ENCODE data around the gene ATF6B.

Gene ATF6B

DNA sequence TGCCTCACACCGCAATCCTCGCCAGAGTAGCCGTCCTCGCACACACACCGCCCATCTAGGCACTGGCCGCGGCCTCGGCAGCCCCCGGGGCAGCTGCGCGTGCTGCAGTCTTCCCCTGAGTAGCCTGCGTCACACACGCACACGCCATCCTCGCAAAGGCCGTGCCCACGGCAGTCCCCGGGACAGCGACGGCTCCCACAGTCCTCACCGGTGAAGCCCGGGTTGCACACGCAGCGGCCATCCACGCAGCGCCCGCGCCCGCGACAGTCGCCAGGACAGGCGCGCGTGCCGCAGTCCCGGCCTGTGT is 32.0 kb downstream of the ATF6B start:
- H3K27me3 ChIP-seq (ENCODE audit: insufficient read depth, low read length, poor library complexity, severe bottlenecking) = no peaks in the 10 kb centered on the region
- H3K4me3 ChIP-seq (ENCODE audit: low read length, poor library complexity, severe bottlenecking) = no peak overlapping the region
- H2AFZ ChIP-seq (ENCODE audit: low read length) = no peak overlapping the region
- no peak overlapping the region for H3K9ac ChIP-seq (ENCODE audit: low read depth, low read length, poor library complexity, severe bottlenecking)
- no peak overlapping the region for H3K4me2 ChIP-seq (ENCODE audit: low read depth, low read length, poor library complexity, severe bottlenecking)
- H3K9me3 ChIP-seq (ENCODE audit: insufficient read depth, low read depth, low read length) = no peaks in the 10 kb centered on the region
- H3F3A ChIP-seq (ENCODE audit: low read depth) = no peaks in the 10 kb centered on the region
- no peaks in the 10 kb centered on the region for H4K20me1 ChIP-seq (ENCODE audit: insufficient read depth, low read length, poor library complexity, severe bottlenecking)
- H3K36me3 ChIP-seq (ENCODE audit: insufficient read depth, low read length) = no peaks in the 10 kb centered on the region
- no peaks in the 10 kb centered on the region for H3K9me2 ChIP-seq (replicated peaks; ENCODE audit: low read depth, low read length)
- no peak for TF ChIP-seq EZH2phosphoT487 (IDR thresholded peaks at IDR 0.05; ENCODE audit: borderline replicate concordance)
- TF ChIP-seq, protein P1, sequence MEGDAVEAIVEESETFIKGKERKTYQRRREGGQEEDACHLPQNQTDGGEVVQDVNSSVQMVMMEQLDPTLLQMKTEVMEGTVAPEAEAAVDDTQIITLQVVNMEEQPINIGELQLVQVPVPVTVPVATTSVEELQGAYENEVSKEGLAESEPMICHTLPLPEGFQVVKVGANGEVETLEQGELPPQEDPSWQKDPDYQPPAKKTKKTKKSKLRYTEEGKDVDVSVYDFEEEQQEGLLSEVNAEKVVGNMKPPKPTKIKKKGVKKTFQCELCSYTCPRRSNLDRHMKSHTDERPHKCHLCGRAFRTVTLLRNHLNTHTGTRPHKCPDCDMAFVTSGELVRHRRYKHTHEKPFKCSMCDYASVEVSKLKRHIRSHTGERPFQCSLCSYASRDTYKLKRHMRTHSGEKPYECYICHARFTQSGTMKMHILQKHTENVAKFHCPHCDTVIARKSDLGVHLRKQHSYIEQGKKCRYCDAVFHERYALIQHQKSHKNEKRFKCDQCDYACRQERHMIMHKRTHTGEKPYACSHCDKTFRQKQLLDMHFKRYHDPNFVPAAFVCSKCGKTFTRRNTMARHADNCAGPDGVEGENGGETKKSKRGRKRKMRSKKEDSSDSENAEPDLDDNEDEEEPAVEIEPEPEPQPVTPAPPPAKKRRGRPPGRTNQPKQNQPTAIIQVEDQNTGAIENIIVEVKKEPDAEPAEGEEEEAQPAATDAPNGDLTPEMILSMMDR (conservative IDR thresholded peaks at IDR 0.05; ENCODE audit: low read length) = no peak
- H3K79me2 ChIP-seq (ENCODE audit: insufficient read depth, low read length) = no peaks in the 10 kb centered on the region
- no peaks in the 10 kb centered on the region for H3K4me1 ChIP-seq (ENCODE audit: insufficient read depth, low read length, poor library complexity, severe bottlenecking)

- no peak overlapping the region for H3K4me3 ChIP-seq (ENCODE audit: low read length, poor library complexity, severe bottlenecking)
These were observed 32.5 kb downstream of the ATF6B start for GRCh38 chr6:32095338-32096086.

GRCh38 chr6:32092760-32093497 is 35.1 kb downstream of the ATF6B start:
- Histone ChIP-seq H3K36me3 (ENCODE audit: insufficient read depth, low read length) (no peaks in the 10 kb centered on the region), H3K4me3 (ENCODE audit: low read length, poor library complexity, severe bottlenecking) (no peak overlapping the region), H3K79me2 (ENCODE audit: insufficient read depth, low read length) (no peaks in the 10 kb centered on the region), H4K20me1 (ENCODE audit: insufficient read depth, low read length, poor library complexity, severe bottlenecking) (no peaks in the 10 kb centered on the region), H3K9me2 (replicated peaks; ENCODE audit: low read depth, low read length) (no peaks in the 10 kb centered on the region), H2AFZ (ENCODE audit: low read length) (no peak overlapping the region), H3K4me2 (ENCODE audit: low read depth, low read length, poor library complexity, severe bottlenecking) (no peak overlapping the region), H3K27me3 (ENCODE audit: insufficient read depth, low read length, poor library complexity, severe bottlenecking) (no peaks in the 10 kb centered on the region), H3K9ac (ENCODE audit: low read depth, low read length, poor library complexity, severe bottlenecking) (no peak overlapping the region), H3K4me1 (ENCODE audit: insufficient read depth, low read length, poor library complexity, severe bottlenecking) (no peaks in the 10 kb centered on the region), H3K9me3 (ENCODE audit: insufficient read depth, low read depth, low read length) (no peaks in the 10 kb centered on the region), H3F3A (ENCODE audit: low read depth) (no peaks in the 10 kb centered on the region)
- TF ChIP-seq, protein P1 (conservative IDR thresholded peaks at IDR 0.05; ENCODE audit: low read length) = no peak
- TF ChIP-seq EZH2phosphoT487 (IDR thresholded peaks at IDR 0.05; ENCODE audit: borderline replicate concordance) = no peak

More at GRCh38 chr6:32095338-32096086, 32.5 kb downstream of the ATF6B start:
- no peaks in the 10 kb centered on the region for H3F3A ChIP-seq (ENCODE audit: low read depth)
- TF ChIP-seq EZH2phosphoT487 (IDR thresholded peaks at IDR 0.05; ENCODE audit: borderline replicate concordance) = no peak
- TF ChIP-seq, protein P1 (conservative IDR thresholded peaks at IDR 0.05; ENCODE audit: low read length) = no peak; the same call in 1 of the 2 replicates
- no peaks in the 10 kb centered on the region for H3K36me3 ChIP-seq (ENCODE audit: insufficient read depth, low read length)
- H3K4me2 ChIP-seq (ENCODE audit: low read depth, low read length, poor library complexity, severe bottlenecking) = no peak overlapping the region
- H3K9ac ChIP-seq (ENCODE audit: low read depth, low read length, poor library complexity, severe bottlenecking) = no peak overlapping the region
- H3K9me3 ChIP-seq (ENCODE audit: insufficient read depth, low read depth, low read length) = no peaks in the 10 kb centered on the region
- no peaks in the 10 kb centered on the region for H4K20me1 ChIP-seq (ENCODE audit: insufficient read depth, low read length, poor library complexity, severe bottlenecking)
- H3K9me2 ChIP-seq (replicated peaks; ENCODE audit: low read depth, low read length) = no peaks in the 10 kb centered on the region
- H3K79me2 ChIP-seq (ENCODE audit: insufficient read depth, low read length) = no peaks in the 10 kb centered on the region
- no peaks in the 10 kb centered on the region for H3K27me3 ChIP-seq (ENCODE audit: insufficient read depth, low read length, poor library complexity, severe bottlenecking)
- no peak overlapping the region for H2AFZ ChIP-seq (ENCODE audit: low read length)
- H3K4me1 ChIP-seq (ENCODE audit: insufficient read depth, low read length, poor library complexity, severe bottlenecking) = no peaks in the 10 kb centered on the region
